HG03025 (cell line): ENCODE data around the gene FMN1.

Experiments
- ATAC-seq: cut with Tn5 transposase; IDR thresholded peaks from one replicate; pipeline ENCODE4 v1.9.1; 2021; ENCODE audit warnings: mild to moderate bottlenecking, moderate library complexity; ENCODE audit not compliant: unreplicated experiment, low FRiP score

The FMN1 gene

GRCh38 chr15:32803631-32804030 lies 390.9 kb downstream of the FMN1 start:
- ATAC-seq: no peak

GRCh38 chr15:32802286-32802936 lies 392.1 kb downstream of the FMN1 start:
- no peak for ATAC-seq

- no peak for ATAC-seq
Observed at GRCh38 chr15:32799936-32800535, 394.5 kb downstream of the FMN1 start.

- no peak for ATAC-seq
Observed at GRCh38 chr15:32796856-32797255, 397.7 kb downstream of the FMN1 start.

GRCh38 chr15:32794973-32795372 lies 399.5 kb downstream of the FMN1 start:
- no peak for ATAC-seq

- ATAC-seq: no peak
Observed at GRCh38 chr15:32792436-32792835, 402.1 kb downstream of the FMN1 start.

GRCh38 chr15:32790352-32790999 lies 404.0 kb downstream of the FMN1 start:
- ATAC-seq: no peak

- ATAC-seq: no peak
Observed at GRCh38 chr15:32787949-32788348, 406.6 kb downstream of the FMN1 start.

- no peak for ATAC-seq
Observed at GRCh38 chr15:32786906-32787305, 407.6 kb downstream of the FMN1 start.

- ATAC-seq: no peak
Observed at GRCh38 chr15:32784581-32784980, 409.9 kb downstream of the FMN1 start.

GRCh38 chr15:32781781-32782180 lies 412.7 kb downstream of the FMN1 start:
- no peak for ATAC-seq

GRCh38 chr15:32778391-32779176 lies 415.9 kb downstream of the FMN1 start:
- no peak for ATAC-seq

GRCh38 chr15:32775103-32775502 lies 419.4 kb downstream of the FMN1 start:
- no peak for ATAC-seq

- no peak for ATAC-seq
Observed at GRCh38 chr15:32774022-32774421, 420.5 kb downstream of the FMN1 start.

GRCh38 chr15:32767236-32767635 lies 427.3 kb downstream of the FMN1 start:
- no peak for ATAC-seq

GRCh38 chr15:32766101-32766500 lies 428.4 kb downstream of the FMN1 start:
- no peak for ATAC-seq

- ATAC-seq: no peak
Observed at GRCh38 chr15:32765236-32765635, 429.3 kb downstream of the FMN1 start.

GRCh38 chr15:32763295-32763694 lies 431.2 kb downstream of the FMN1 start:
- ATAC-seq: peak; percentile 66

- ATAC-seq: no peak
Observed at GRCh38 chr15:32757426-32757825, 437.1 kb downstream of the FMN1 start.

GRCh38 chr15:32750979-32751378 lies 443.5 kb downstream of the FMN1 start:
- no peak for ATAC-seq

GRCh38 chr15:32747921-32748342 lies 446.6 kb downstream of the FMN1 start:
- ATAC-seq: no peak
